Activated CD8-positive, alpha-beta T cell treated with anti-CD3 and anti-CD28 coated beads, Interleukin-2, amount 10 ng/mL, durations not matched to agents 7 days and 5 days (primary cell): ENCODE data around the gene APC. TPM values are rescaled to one million over a fixed set of nuclear protein-coding genes. Genes with fewer than 3 reads are reported as not detected.

Experiments
- ATAC-seq: fragments of 150-1000 bp; cut with Tn5 transposase; one replicate; pipeline ENCODE4 v1.10.0; 2021; ENCODE audit warnings: moderate library complexity
- CTCF ChIA-PET: fragments of 350-600 bp; sonication (Branson Sonifier 250); formaldehyde crosslinking; loops from one replicate; lab custom pipeline; 2021; ENCODE audit warnings: antibody characterized with exemption; lab: Charles Lee
- POLR2A ChIA-PET: fragments of 350-600 bp; sonication (Branson Sonifier 250); formaldehyde crosslinking; loops from one replicate; lab custom pipeline; 2021; ENCODE audit warnings: antibody characterized with exemption; lab: Charles Lee
- DNase-seq: peaks from one replicate; pipeline ENCODE4 v3.0.0-alpha.2; 2020
- H3K27ac Mint-ChIP-seq: one replicate; pipeline ENCODE4 v1.8.0; 2021; ENCODE audit warnings: mild to moderate bottlenecking, mixed read lengths
- H3K27me3 Mint-ChIP-seq: one replicate; pipeline ENCODE4 v1.8.0; 2021; ENCODE audit warnings: low read depth, mixed read lengths
- H3K36me3 Mint-ChIP-seq: one replicate; pipeline ENCODE4 v1.8.0; 2021; ENCODE audit warnings: low read depth, mixed read lengths
- H3K4me1 Mint-ChIP-seq: one replicate; pipeline ENCODE4 v1.8.0; 2021; ENCODE audit warnings: low read depth, mixed read lengths
- H3K4me3 Mint-ChIP-seq: one replicate; pipeline ENCODE4 v1.8.0; 2021; ENCODE audit warnings: mild to moderate bottlenecking, mixed read lengths
- H3K9me3 Mint-ChIP-seq: one replicate; pipeline ENCODE4 v1.8.0; 2022; ENCODE audit warnings: mixed read lengths; ENCODE audit not compliant: insufficient read depth
- total RNA-seq, 2 experiments: library from RNA; stranded (reverse); gene quantifications; one replicate each; pipeline ENCODE4 v1.2.3, GENCODE V29; 2021

The APC gene
- total RNA-seq, 2 experiments from 2014 or later, result 21.5 to 24.5 TPM

DNA sequence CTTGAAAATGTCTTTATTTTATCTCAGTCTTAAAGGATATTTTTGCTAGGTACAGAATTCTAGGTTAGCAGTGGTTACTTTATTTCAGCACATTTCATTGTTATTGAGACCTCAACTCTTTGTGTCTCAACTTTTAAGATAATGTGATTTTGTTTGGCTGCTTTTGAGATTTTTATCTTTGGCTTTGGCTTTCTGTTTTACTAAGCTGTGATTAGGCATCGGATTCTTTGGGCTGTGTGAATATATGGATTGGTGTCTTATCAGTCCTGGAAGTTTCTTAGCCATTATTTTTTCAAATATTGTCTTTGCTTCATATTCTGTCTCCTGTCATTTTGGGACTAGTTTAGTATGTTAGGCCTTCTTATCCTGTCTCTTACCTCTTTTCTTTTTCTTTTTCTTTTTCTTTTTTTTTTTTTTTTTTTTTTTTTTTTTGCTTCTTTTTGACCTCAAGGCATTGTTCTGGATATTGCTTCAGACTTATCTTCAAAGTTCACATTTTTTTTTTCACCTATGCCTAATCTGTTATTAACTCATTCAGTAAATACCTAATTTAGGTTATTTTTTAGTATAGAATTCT is 20.1 kb upstream of the APC start:
- ChIA-PET CTCF (interaction anchor here (0.8 kb wide), 1 partner anchor 19 kb away, joined by 3 read pairs; no protein-coding TSS in a partner anchor), POLR2A (no interaction called here)
- ATAC-seq, result no peak
- Mint-ChIP-seq H3K4me1 (peaks cover 7% of the 10 kb centered on the region), H3K36me3 (peaks cover 5% of the 10 kb centered on the region), H3K27me3 (no peaks in the 10 kb centered on the region), H3K27ac (no peak overlapping the region), H3K9me3 (no peaks in the 10 kb centered on the region), H3K4me3 (no peak overlapping the region)
- no peak for DNase-seq

- DNase-seq (no peak), ATAC-seq (no peak)
- Mint-ChIP-seq H3K27ac (no peak overlapping the region), H3K36me3 (peaks cover 3% of the 10 kb centered on the region), H3K9me3 (no peaks in the 10 kb centered on the region), H3K4me3 (no peak overlapping the region), H3K27me3 (no peaks in the 10 kb centered on the region), H3K4me1 (peaks cover 7% of the 10 kb centered on the region)
- CTCF ChIA-PET, result interaction anchor here (0.8 to 1.0 kb wide), 2 partner anchors 18 to 27 kb away, joined by 3 read pairs; no protein-coding TSS in a partner anchor
- POLR2A ChIA-PET, result no interaction called here
Observed at GRCh38 chr5:112718344-112718743, 19.3 kb upstream of the APC start.

DNA sequence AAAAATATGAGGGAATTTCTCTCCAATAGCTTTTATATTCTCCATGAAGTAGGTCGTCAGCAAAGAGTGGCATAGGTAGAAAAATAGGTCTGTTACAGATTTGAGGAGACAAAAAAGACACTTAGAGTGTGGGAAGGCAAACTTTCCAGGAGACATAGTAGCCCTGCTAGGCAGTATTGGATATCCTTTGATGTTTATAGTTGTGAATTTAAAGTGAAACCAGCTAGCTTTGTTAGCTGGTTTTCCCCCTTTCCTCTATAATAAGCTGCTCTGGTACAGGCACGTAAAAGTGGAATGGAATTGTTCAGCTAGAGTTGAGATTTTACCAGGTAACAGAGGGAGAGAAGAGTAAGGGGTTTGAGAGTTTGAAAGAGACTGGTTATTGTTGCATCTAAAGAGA is 17.1 kb upstream of the APC start:
- Mint-ChIP-seq H3K4me3 (no peak overlapping the region), H3K9me3 (no peaks in the 10 kb centered on the region), H3K27ac (no peak overlapping the region), H3K36me3 (peaks cover 3% of the 10 kb centered on the region), H3K27me3 (no peaks in the 10 kb centered on the region), H3K4me1 (peaks cover 7% of the 10 kb centered on the region)
- ChIA-PET POLR2A (no interaction called here), CTCF (interaction anchor here (0.9 to 1.3 kb wide), 4 partner anchors 14 to 275 kb away, joined by 3 to 5 read pairs (median 3); partner anchors contain the start of gene APC)
- DNase-seq (no peak), ATAC-seq (no peak)

GRCh38 chr5:112724901-112725300 is 12.8 kb upstream of the APC start:
- Mint-ChIP-seq H3K4me1 (peaks cover 7% of the 10 kb centered on the region), H3K27ac (no peak overlapping the region), H3K9me3 (no peaks in the 10 kb centered on the region), H3K4me3 (no peak overlapping the region), H3K27me3 (no peaks in the 10 kb centered on the region), H3K36me3 (no peaks in the 10 kb centered on the region)
- POLR2A ChIA-PET, result no interaction called here
- DNase-seq (no peak), ATAC-seq (no peak)
- CTCF ChIA-PET, result interaction anchor here (0.9 to 1.4 kb wide), 2 partner anchors 16 to 32 kb away, joined by 3 to 5 read pairs; no protein-coding TSS in a partner anchor

- ChIA-PET CTCF (interaction anchor here (1.0 kb wide), 1 partner anchor 266 kb away, joined by 3 read pairs; no protein-coding TSS in a partner anchor), POLR2A (no interaction called here)
- no peak overlapping the region for H3K27ac Mint-ChIP-seq
- no peaks in the 10 kb centered on the region for H3K27me3 Mint-ChIP-seq
- no peak overlapping the region for H3K4me3 Mint-ChIP-seq
- H3K36me3 Mint-ChIP-seq, result no peaks in the 10 kb centered on the region
- DNase-seq (no peak), ATAC-seq (no peak)
- H3K4me1 Mint-ChIP-seq, result no peaks in the 10 kb centered on the region
- H3K9me3 Mint-ChIP-seq, result no peaks in the 10 kb centered on the region
Observed at GRCh38 chr5:112729630-112730029, 8.1 kb upstream of the APC start.

GRCh38 chr5:112732131-112732530 is 5.6 kb upstream of the APC start:
- H3K9me3 Mint-ChIP-seq, result no peaks in the 10 kb centered on the region
- H3K27ac Mint-ChIP-seq, result no peak overlapping the region
- ChIA-PET POLR2A (no interaction called here), CTCF (interaction anchor here (1.1 to 1.3 kb wide), 2 partner anchors 17 to 123 kb away, joined by 3 read pairs; no protein-coding TSS in a partner anchor)
- no peaks in the 10 kb centered on the region for H3K27me3 Mint-ChIP-seq
- H3K4me3 Mint-ChIP-seq, result no peak overlapping the region
- DNase-seq (no peak), ATAC-seq (no peak)
- no peaks in the 10 kb centered on the region for H3K4me1 Mint-ChIP-seq
- H3K36me3 Mint-ChIP-seq, result no peaks in the 10 kb centered on the region

GRCh38 chr5:112733586-112733985 is 4.1 kb upstream of the APC start:
- POLR2A ChIA-PET, result no interaction called here
- Mint-ChIP-seq H3K36me3 (no peaks in the 10 kb centered on the region), H3K27ac (no peak overlapping the region), H3K4me1 (peaks cover 12% of the 10 kb centered on the region), H3K4me3 (no peak overlapping the region), H3K27me3 (no peaks in the 10 kb centered on the region), H3K9me3 (no peaks in the 10 kb centered on the region)
- CTCF ChIA-PET, result interaction anchor here (1.1 kb wide), 1 partner anchor 176 kb away, joined by 3 read pairs; no protein-coding TSS in a partner anchor
- DNase-seq (no peak), ATAC-seq (no peak)

DNA sequence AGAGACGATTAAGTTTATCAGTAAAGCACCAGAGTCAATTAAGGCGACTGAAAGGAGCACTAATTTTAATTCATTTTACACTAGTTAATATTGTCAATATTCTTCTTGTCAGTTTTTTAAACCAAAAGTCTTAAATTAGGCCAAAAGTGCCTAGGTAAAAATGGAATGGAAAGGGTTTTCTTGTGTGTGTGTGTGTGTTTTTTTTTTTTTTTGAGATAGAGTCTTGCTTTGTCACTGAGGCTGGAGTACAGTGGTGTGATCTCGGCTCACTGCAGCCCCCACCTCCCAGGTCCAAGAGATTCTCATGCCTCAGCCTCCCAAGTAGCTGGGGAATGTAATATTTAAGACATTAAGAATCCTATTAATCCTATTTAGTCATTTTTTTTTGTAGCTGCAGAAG is 3.1 kb upstream of the APC start:
- DNase-seq (no peak), ATAC-seq (no peak)
- no peak overlapping the region for H3K4me3 Mint-ChIP-seq
- peaks cover 12% of the 10 kb centered on the region for H3K4me1 Mint-ChIP-seq
- H3K36me3 Mint-ChIP-seq, result no peaks in the 10 kb centered on the region
- ChIA-PET POLR2A (interaction anchor here (0.6 kb wide), 1 partner anchor 16 kb away, joined by 4 read pairs; no protein-coding TSS in a partner anchor), CTCF (interaction anchor here (1.1 to 5.1 kb wide), 2 partner anchors 43 to 177 kb away, joined by 3 to 17 read pairs; no protein-coding TSS in a partner anchor)
- H3K9me3 Mint-ChIP-seq, result no peaks in the 10 kb centered on the region
- H3K27me3 Mint-ChIP-seq, result no peaks in the 10 kb centered on the region
- no peak overlapping the region for H3K27ac Mint-ChIP-seq

DNA sequence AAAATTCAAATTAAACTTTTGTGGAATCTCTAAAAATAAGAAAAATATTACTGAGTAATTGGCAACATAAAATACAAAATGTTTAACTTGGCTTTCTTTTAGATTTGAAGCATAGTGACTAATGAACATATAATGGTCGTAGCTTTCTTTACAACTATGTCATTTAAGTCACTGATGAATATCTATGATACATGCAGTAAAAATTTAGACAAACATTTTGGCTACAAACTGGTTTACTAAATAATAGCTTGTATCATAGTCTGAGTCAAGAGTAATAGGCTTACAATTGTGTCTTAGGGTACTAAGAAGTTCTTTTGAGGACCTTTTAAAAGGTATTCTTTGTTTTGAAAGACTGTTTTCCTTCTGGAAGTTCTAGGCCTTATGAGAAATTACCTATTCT is 2.0 kb upstream of the APC start:
- no peaks in the 10 kb centered on the region for H3K27me3 Mint-ChIP-seq
- peaks cover 12% of the 10 kb centered on the region for H3K4me1 Mint-ChIP-seq
- no peaks in the 10 kb centered on the region for H3K36me3 Mint-ChIP-seq
- ChIA-PET CTCF (interaction anchor here (0.7 to 5.1 kb wide), 4 partner anchors 18 to 44 kb away, joined by 3 to 17 read pairs (median 10); no protein-coding TSS in a partner anchor), POLR2A (no interaction called here)
- no peak for ATAC-seq
- no peak overlapping the region for H3K27ac Mint-ChIP-seq
- no peak for DNase-seq
- no peak overlapping the region for H3K4me3 Mint-ChIP-seq
- no peaks in the 10 kb centered on the region for H3K9me3 Mint-ChIP-seq

DNA sequence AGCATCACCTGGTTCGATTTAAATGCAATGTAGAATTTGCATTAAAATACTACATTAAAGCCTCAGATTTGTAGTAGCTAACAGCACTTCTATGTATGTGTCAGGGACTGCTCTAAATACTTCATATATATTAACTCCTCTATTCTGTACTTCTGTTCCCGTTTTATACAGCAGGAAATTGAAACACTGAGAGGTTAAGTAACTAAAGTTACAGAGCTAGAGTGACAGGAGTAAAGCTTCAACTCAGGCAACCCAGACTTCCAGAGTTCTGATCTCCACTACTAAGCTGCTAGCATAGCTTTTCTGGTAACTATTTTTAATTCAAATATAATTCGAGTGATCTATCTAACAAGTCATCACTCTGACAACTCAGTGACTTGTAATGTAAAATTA is 619 bp upstream of the APC start:
- DNase-seq, result no peak
- Mint-ChIP-seq H3K9me3 (no peaks in the 10 kb centered on the region), H3K27ac (no peak overlapping the region), H3K36me3 (no peaks in the 10 kb centered on the region), H3K4me1 (peaks cover 12% of the 10 kb centered on the region), H3K27me3 (no peaks in the 10 kb centered on the region), H3K4me3 (peak overlapping the region; percentile 88)
- ATAC-seq, result no peak
- ChIA-PET POLR2A (interaction anchor here (1.1 to 2.1 kb wide), 2 partner anchors 29 to 239 kb away, joined by 3 to 10 read pairs; no protein-coding TSS in a partner anchor), CTCF (interaction anchor here (2.7 to 5.1 kb wide), 2 partner anchors 20 to 45 kb away, joined by 15 to 17 read pairs; no protein-coding TSS in a partner anchor)

DNA sequence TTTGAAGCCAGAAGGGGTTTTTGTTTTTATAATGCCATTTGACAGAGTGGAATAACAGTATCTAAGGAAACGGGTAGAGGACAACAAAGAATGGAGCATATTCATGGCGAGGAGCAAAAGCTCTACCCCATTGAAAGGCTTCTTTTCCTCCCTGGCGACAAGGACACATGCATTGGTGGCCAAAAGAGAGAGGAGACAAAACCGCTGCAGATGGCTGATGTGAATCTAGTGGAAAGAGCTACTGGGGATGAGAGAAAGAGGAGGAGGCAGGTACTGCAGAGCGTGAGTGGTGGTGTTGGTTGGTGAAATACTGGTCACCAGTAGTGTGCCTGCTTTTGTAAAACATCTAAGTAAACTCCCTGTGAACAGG is 491 bp downstream of the APC start:
- peak; percentile 18 for ATAC-seq
- no peak for DNase-seq
- Mint-ChIP-seq H3K27me3 (no peaks in the 10 kb centered on the region), H3K4me1 (peaks cover 12% of the 10 kb centered on the region), H3K27ac (peak overlapping the region; percentile 73), H3K9me3 (no peaks in the 10 kb centered on the region), H3K4me3 (peak overlapping the region; percentile 88), H3K36me3 (no peaks in the 10 kb centered on the region)
- POLR2A ChIA-PET, result interaction anchor here (1.1 to 2.1 kb wide), 2 partner anchors 30 to 238 kb away, joined by 3 to 10 read pairs; no protein-coding TSS in a partner anchor
- CTCF ChIA-PET, result interaction anchor here (0.8 to 5.1 kb wide), 4 partner anchors 18 to 186 kb away, joined by 3 to 17 read pairs (median 10); no protein-coding TSS in a partner anchor

DNA sequence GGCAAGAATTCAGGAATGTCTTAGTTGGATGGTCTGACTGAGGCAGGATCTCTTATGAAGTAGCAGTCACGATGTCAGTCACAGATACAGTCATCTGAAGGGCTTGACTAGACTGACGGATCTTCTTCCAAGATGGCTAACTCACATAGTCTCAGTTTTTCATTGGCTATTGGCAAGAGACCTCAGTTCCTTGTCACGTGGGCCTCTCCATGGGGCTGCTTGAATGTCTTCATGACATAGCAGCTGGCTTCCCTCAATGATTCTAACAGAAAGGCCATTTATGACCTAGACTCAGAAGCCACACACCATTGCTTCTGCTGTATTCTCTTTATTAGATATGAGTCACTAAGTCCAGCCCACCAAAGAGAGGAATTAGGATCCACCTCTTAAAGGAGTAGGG is 4.7 kb downstream of the APC start:
- H3K4me1 Mint-ChIP-seq, result peaks cover 15% of the 10 kb centered on the region

More for the DNA sequence above, 4.7 kb downstream of the APC start:
- ChIA-PET CTCF (no interaction called here), POLR2A (no interaction called here)
- Mint-ChIP-seq H3K4me3 (no peak overlapping the region), H3K27ac (no peak overlapping the region), H3K27me3 (no peaks in the 10 kb centered on the region), H3K9me3 (no peaks in the 10 kb centered on the region), H3K36me3 (no peaks in the 10 kb centered on the region)
- DNase-seq (no peak), ATAC-seq (no peak)
